UCSD-AML1 (cell line): ENCODE results near the gene ATP5ME.
"Not testable (repeated sequence)": the region's sequence is repeated elsewhere in the genome, so short reads cannot be mapped to it uniquely, and the experiment has no call there.

Source experiments
- DNase-seq: peaks from one replicate; lab custom pipeline; 2025; ENCODE audit not compliant: unreplicated experiment; lab: John Stamatoyannopoulos, UW

ATP5ME gene, protein sequence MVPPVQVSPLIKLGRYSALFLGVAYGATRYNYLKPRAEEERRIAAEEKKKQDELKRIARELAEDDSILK

DNA sequence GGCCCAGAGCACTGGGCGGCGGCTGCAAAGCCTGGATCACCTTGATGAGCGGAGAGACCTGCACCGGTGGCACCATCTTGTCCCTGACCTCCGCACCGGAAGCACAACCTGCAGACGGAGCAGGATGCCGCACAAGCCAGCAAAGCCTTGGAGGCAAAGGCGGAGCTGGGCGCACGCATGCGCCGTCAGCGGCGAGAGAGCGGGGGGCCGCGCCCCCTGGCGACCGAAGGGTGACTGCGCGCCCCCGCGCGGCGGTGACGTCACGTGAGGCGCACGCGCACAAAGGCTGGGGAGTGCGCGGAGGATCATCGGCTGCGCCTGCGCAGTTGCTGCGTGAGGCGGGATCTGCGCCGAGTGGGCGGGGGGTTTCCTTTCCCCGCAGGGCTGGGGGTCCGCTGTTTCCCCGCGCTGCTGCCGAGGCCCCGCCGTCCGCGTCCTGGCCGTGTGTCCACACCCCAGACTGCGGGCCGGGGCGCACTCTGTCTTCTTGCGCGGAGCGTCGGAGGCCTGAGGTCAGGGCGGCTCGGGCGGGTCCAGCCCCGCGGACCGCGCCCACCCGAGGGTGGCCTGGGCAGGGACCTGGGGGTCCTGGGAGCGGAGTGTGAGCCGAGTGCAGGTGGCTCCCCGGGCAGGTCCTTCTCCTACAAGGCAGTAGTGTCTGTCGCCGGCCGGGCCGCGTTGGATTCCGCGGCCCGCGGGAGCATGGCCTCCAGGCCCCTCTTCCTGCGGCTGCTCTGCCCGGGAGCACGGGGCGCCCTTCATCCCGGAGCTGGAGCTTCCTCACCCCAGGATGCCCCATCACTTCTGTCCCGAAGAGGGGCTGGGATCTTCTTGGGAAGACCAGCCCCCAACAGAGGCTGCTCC is at the start of gene ATP5ME, which contains the start of gene MYL5:
TSS of gene ATP5ME (minus strand) at position 105 of the 864 bp plus-strand sequence. CDS start at position 76, 29 bp downstream.
TSS of gene MYL5 (plus strand) at position 371 of the 864 bp plus-strand sequence. CDS start 3,485 bp downstream, outside the sequence.
- peak; percentile 98 for DNase-seq

DNA sequence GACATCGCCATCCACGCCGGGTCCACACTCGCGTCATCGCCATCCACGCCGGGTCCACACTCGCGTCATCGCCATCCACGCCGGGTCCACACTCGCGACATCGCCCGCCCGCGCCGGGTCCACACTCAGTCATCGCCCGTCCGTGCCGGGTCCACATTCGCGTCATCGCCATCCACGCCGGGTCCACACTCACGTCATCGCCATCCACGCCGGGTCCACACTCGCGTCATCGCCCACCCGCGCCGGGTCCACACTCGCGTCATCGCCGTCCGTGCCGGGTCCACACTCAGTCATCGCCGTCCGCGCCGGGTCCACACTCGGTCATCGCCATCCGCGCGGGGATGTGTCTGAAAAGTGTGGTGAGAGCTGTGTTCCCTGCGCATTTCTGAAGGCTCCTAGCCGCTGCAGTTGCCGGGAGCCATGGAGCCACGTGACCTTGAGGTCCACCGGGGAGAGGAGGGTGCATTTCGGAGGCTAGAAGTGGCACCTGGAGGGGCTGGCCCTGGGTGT is 48.8 kb upstream of the ATP5ME start:
- DNase-seq: no peak

DNA sequence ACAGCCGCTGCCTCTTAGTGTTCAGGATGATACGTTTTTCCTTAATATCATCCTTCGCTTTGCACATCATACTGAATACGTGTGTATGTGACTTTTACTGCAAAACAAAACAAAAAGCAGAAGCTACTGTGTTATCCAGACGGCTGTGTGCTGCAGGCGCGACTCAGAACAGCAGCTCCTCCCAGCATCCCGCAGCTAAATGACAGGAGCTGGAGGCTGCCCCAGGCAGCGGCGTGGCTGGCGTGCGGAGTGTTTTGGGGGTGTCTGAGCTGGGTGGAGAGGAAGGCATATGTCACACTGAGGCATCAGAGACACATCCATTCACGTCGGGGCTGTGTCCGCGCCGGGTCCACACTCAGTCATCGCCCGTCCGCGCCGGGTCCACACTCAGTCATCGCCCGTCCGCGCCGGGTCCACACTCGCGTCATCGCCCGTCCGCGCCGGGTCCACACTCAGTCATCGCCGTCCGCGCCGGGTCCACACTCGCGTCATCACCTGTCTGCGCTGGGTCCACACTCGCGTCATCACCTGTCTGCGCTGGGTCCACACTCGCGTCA is 48.2 kb upstream of the ATP5ME start:
- no peak for DNase-seq

DNA sequence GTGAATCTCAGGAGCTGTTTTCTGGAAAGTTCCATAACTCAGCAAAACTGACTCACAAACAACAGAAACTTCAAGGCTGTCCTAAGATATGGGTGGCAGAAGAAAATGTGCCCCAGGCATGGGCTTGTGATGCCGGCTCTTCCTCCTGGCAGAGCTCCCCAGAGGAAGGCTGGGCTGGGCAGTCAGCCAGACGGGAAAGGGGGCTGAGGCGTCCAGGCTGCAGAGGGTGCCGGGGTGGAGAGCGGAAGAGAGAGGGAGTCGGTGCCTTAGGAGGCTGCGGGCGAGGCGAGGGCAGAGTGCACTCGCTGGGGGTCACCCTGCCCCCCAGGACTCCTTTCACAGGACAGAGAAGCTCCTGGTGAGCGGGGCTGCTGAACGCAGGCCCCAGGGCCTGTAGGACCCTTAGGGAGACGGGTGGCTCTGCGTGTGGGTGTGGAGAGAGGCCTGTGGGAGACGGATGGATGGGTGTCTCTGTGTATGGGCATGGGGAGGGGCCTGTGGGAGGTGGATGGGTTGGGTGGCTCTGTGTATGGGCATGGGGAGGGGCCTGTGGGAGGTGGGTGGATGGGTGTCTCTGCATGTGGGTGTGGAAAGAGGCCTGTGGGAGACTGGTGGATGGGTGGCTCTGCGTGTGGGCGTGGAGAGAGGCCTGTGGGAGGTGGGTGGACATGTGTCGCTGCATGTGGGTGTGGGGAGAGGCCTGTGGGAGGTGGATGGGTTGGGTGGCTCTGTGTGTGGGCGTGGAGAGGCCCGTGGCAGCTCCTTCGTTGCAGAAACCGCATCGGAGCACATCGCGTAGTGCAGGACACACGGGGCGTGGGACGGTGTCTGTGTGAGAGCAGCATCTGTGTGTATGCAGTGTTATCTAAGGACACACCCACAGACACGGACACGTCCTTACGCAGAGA is 47.4 kb upstream of the ATP5ME start:
- DNase-seq: no peak

DNA sequence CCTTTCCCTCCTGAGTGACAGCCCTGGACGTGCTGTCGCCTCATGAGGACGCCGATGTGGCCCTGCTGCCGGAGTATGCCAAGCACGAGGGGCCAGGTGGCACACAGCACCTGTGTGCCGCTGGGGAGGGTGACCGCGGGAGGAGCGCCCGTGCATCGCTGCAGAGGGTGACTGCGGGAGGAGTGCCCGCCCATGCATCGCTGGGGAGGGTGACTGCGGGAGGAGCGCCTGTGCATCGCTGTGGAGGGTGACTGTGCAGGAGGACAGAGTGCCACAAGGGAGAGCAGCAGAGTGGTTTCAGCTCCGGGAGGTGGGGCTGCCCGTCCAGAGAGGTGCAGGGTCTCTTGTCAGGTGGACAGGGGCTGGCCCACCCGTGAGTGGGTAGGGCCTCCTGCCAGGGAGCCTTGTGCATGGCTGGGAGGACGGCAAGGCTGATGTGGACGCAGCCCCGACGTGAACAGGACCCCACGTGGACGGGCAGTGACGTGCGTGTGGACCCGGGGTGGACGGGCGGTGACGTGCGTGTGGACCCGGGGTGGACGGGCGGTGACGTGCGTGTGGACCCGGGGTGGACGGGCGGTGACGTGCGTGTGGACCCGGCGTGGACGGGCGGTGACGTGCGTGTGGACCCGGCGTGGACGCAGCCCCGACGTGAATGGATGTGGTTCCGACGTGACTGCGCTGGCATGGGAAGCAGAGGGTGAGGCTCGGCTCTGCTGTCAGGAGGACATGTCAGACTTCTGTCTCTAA is 46.2 kb upstream of the ATP5ME start:
- DNase-seq: no peak

DNA sequence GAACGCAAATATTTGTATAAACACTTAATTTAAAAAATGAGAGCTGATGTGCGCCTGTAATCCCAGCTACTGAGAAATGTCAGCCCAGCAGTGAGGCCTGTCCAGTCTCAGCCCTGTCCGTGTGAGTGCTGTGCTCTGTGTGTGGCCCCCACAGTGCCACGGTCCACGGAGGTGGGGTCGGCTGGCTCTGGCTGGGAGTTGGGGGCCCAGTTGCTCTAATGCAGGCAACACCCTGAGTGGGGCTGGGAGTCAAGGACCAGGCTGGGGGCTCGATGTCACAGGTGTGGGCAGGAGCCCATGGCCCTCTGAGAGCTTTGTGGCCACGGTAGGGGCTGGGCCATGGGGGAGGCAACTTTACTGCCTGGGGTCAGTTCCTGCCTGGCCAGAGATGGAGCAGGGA is 44.4 kb upstream of the ATP5ME start:
- no peak for DNase-seq

DNA sequence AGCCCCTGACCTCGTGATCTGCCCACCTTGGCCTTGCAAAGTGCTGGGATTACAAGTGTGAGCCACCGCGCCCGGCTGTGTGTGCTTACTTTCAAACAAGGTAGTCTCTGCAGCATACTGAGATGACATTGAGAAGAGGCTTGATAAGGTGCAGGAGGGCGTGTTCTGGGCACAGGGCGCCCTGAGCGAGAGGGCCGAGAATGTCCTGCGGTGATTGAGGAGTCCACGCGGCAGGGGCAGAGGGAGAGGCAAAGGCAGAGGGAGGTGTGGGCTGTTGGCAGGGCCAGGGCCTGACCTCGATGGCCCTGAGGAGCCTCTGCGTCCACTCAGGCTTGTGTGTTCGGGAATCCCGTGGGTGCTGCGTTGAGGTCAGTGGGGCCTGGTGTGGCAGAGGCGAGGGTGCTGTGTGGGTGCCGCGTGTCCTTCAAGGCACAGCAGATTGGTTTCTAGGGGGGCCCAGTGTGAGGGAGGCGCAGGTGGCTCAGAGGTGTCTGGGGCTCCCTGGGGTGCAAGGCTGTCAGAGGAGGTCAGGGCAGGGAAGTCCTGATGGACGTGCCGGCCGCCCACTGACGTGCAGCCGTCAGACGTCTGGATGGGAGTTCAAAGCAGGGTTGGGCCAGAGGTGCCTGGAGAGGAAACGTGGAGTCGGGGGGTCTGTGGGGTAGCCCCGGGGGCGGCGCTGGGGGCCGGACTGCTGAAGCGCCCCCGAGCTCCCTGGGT is 43.7 kb upstream of the ATP5ME start:
- DNase-seq: no peak

DNA sequence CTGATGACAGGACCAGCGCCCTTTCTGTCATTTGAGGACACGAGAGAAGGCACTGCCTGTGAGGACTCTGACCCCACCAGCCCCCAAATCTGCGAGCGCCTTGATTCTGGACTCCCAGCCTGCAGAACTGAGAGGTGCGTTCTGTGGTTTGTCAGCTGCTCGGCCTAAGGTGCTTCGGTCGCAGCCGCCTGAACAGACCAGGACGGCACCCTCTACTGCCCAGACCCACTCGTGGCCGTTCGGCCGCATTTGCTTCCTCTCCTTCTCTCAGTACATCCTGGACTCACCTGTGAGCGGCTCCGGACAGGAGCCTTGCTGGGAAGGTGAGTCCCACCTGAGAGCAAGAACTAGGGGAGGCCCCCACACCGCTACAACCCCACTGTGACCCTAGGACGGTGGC is 40.0 kb upstream of the ATP5ME start:
- DNase-seq: no peak

DNA sequence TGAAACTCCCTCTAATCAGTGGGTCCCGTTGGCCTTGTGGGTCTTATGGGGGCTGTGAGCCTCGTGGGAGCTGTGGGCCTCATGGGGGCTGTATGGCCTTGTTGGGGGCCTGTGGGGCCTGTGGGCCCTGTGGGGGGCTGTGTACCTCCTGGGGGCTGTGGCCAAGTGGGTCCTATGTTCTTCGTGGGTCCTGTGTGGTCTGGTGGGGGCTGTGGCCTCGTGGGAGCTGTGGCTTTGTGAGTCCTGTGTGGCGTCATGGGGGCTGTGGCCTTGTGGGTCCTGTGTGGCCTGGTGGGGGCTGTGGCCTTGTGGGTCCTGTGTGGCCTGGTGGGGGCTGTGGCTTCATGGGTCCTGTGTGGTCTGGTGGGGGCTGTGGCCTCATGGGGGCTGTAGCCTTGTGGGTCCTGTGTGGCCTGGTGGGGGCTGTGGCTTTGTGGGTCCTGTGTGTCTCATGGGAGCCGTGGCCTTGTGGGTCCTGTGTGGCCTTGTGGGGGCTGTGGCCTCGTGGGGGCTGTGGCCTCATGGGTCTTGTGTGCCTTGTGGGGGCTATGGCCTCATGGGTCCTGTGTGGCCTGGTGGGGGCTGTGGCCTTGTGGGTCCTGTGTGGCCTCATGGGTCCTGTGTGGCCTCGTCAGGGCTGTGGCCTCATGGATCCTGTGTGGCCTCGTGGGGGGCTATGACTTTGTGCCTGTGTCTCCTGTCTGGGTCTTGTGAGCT is 39.0 kb upstream of the ATP5ME start:
- no peak for DNase-seq

DNA sequence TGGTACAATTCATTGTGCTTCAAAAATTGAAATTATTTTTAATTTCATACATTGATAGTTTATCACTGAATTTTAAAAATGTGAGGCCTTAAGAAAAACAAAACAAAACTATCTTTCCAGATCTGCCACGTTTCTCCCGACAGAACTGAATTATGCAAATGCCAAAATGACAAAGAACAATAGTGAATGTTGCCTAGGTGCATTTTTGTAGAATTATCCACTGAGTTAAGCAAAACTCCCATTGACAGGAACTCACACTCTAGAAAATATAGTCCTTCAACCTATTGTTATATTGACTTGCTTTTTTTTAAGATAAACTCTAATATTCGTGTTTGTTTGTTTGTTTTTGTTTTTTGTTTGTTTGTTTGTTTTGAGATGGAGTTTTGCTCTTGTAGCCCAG is 38.0 kb upstream of the ATP5ME start:
- no peak for DNase-seq

DNA sequence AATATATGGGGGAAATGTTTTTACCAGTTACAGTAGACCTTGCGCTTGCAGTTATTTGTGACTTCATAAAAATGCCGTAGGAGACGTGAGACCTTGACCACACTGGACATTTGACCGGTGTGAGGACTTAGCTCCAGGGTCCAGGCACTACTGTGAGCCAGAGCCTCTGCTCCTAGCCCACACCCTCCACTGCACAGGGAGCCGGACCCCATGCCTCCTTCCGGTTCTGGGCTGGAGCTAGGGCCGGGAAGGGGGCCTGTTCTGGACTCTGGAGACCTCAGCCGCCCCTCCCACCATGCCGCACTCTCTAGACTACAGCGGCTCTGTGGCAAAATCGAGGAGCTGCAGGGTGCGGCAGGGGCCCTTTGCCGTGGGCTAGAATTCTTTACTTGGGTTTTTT is 36.8 kb upstream of the ATP5ME start:
- DNase-seq: no peak

DNA sequence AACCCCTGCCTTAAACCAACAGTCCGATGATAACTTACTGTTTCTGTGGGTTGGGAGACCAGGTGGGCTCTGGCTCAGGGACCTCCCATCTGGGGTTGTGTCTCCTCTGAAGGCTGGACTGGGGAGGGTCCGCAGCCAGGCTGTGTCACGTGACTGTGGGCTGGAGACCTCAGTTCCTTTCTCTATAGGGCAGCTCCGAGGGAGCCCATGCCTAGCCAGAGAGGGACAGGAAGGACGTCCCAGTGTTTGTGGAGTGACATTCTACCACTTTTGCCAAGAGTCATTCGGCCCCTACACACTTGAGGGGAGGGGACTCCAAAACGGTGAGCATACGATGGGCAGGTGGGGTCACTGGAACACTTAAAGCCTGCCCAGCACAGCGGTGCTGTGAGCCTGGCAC is 36.0 kb upstream of the ATP5ME start:
- no peak for DNase-seq

DNA sequence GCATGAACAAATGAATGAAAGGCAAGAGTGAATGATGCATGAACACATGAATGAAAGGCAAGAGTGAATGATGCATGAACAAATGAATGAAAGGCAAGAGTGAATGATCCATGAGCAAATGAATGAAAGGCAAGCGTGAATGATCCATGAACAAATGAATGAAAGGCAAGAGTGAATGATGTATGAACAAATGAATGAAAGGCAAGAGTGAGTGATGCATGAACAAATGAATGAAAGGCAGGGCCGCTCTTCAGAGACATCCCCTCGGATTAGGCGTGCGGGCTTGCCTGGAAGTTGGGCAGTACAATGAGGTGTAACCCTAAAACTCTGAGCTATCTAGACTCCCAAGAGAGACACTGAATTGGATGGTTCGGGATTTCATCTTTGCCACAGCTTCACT is 35.3 kb upstream of the ATP5ME start:
- DNase-seq: no peak

DNA sequence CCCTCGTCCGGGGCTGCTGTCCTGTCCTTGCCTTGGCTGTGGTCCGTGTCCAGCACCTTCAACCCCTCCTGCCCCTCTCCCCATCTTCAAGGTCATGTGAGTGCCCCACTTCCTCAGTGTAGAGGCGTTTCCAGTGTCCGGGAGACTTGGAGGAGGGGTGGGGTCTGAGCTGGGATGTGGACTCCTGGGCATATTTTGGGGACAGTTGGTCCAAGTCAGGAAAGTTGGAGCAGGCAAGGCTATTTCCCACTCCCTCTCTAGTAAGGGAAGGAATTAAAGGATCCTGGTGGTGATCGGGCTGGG is 34.5 kb upstream of the ATP5ME start:
- DNase-seq: no peak

DNA sequence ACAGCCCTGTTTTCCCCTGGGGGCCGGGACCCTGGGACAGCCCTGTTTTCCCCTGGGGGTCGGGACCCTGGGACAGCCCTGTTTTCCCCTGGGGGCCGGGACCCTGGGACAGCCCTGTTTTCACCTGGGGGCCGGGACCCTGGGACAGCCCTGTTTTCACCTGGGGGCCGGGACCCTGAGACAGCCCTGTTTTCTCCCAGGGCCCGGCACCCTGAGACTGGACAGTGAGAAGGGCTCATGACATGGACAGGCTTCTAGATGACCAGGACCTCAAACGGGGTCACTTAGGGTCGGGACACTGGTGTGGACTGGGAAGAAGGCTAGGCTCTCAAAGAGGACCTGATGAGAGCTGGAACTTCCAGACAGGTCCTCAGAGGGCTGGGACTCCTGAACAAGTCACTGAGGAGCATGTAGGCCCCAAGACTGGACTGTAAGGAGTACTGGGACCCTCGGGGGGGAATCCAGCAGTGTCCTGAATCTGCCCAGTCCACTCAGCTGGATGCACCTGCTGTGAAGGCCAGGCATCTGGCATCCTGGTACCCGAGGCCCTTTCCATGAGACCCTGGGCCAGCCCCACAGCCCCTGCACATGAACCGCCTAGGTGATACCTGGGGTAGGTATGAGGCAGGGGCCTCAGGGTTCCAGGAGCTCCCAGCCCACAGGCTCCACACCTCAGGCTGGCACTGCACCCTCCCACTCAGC is 34.0 kb upstream of the ATP5ME start:
- DNase-seq: no peak

DNA sequence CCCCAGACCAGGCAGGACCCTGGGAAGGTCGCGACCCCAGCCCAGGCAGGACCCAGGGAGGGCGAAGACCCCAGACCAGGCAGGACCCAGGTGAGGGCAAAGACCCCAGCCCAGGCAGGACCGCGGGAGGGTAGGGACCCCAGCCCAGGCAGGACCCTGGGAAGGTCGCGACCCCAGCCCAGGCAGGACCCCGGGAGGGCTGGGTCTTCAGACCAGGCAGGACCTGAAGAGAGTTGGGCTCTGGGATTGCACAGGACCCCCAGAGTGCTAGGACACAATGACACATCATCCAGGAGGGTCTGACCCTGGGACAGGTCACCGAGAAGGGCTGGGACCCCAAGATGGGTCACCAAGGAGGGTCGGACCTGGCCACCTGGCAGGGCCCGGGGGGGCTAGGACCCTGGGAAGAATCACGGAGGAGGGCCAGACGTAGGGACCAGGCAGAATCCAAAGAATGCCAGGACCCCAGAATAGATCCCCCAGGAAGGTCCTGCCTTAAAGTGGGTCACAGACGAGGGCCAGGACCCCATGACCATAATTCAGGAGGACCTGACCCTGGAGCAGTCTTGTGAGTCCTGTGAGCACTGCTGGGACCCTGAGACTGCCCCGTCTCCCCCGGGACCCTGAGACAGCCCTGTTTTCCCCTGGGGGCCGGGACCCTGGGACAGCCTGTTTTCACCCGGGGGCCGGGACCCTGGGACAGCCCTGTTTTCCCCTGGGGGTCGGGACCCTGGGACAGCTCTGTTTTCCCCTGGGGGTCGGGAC is 32.9 kb upstream of the ATP5ME start:
- DNase-seq: no peak

DNA sequence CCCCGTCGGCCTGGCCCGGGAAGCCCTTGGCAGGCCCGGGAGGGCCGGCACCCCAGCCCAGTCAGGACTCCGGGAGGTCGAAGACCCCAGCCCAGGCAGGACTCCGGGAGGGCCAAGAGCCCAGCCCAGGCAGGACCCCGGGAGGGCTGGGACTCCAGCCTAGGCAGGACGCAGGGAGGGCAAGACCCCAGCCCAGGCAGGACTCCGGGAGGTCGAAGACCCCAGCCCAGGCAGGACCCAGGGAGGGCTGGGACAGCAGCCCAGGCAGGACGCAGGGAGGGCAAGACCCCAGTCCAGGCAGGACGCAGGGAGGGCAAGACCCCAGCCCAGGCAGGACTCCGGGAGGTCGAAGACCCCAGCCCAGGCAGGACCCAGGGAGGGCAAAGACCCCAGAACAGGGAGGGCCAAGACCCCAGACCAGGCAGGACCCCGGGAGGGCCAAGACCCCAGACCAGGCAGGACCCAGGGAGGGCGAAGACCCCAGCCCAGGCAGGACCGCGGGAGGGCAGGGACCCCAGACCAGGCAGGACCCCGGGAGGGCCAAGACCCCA is 32.1 kb upstream of the ATP5ME start:
- DNase-seq: not testable (repeated sequence)
